Measurements from ENCODE around the gene SERINC5.

The SERINC5 gene

GRCh38 chr5:80153586-80154126, 102.2 kb downstream of the SERINC5 start:
- Histone ChIP-seq H3K4me3 (replicated peaks; ENCODE audit: insufficient read depth, low read length) (no peak overlapping the region), H3K27ac (replicated peaks) (no peak overlapping the region), H3K27me3 (ENCODE audit: insufficient read depth, poor library complexity, severe bottlenecking) (no peaks in the 10 kb centered on the region)
- no peak for DNase-seq (ENCODE audit: low read depth in 1 of 2, low spot score in 1 of 2)
- TF ChIP-seq SPI1 (IDR thresholded peaks at IDR 0.05; ENCODE audit: borderline replicate concordance, low read depth): no peak
- TF ChIP-seq REST (IDR thresholded peaks at IDR 0.05; ENCODE audit: insufficient replicate concordance, low read depth): no peak
- TF ChIP-seq GABPA (IDR thresholded peaks at IDR 0.05; ENCODE audit: low read depth): no peak
- no peak for TF ChIP-seq POLR2AphosphoS5 (IDR thresholded peaks at IDR 0.05; ENCODE audit: low read depth)
- no peak for TF ChIP-seq CTCF (IDR thresholded peaks at IDR 0.05; ENCODE audit: insufficient read depth, low read length)

- Histone ChIP-seq H3K27me3 (ENCODE audit: insufficient read depth, poor library complexity, severe bottlenecking) (no peaks in the 10 kb centered on the region), H3K27ac (replicated peaks) (no peak overlapping the region), H3K4me3 (replicated peaks; ENCODE audit: insufficient read depth, low read length) (no peak overlapping the region)
- DNase-seq (ENCODE audit: low read depth in 1 of 2, low spot score in 1 of 2): no peak
- TF ChIP-seq SPI1 (IDR thresholded peaks at IDR 0.05; ENCODE audit: borderline replicate concordance, low read depth) (no peak), CTCF (IDR thresholded peaks at IDR 0.05; ENCODE audit: insufficient read depth, low read length) (no peak)
Measured at GRCh38 chr5:80152778-80153177, 103.1 kb downstream of the SERINC5 start.

- DNase-seq (ENCODE audit: low read depth in 1 of 2, low spot score in 1 of 2): no peak
- TF ChIP-seq SPI1 (IDR thresholded peaks at IDR 0.05; ENCODE audit: borderline replicate concordance, low read depth) (no peak), REST (IDR thresholded peaks at IDR 0.05; ENCODE audit: insufficient replicate concordance, low read depth) (no peak), POLR2AphosphoS5 (IDR thresholded peaks at IDR 0.05; ENCODE audit: low read depth) (no peak)
- H3K27me3 ChIP-seq (ENCODE audit: insufficient read depth, poor library complexity, severe bottlenecking): no peaks in the 10 kb centered on the region
- no peak overlapping the region for H3K4me3 ChIP-seq (replicated peaks; ENCODE audit: insufficient read depth, low read length)
- H3K27ac ChIP-seq (replicated peaks): no peak overlapping the region
Measured at GRCh38 chr5:80151890-80152289, 104.0 kb downstream of the SERINC5 start.

GRCh38 chr5:80150731-80151130, 105.1 kb downstream of the SERINC5 start:
- no peak for TF ChIP-seq SPI1 (IDR thresholded peaks at IDR 0.05; ENCODE audit: borderline replicate concordance, low read depth)
- no peak for TF ChIP-seq POLR2AphosphoS5 (IDR thresholded peaks at IDR 0.05; ENCODE audit: low read depth)
- TF ChIP-seq REST (IDR thresholded peaks at IDR 0.05; ENCODE audit: insufficient replicate concordance, low read depth): no peak
- TF ChIP-seq CTCF (IDR thresholded peaks at IDR 0.05; ENCODE audit: insufficient read depth, low read length): no peak
- TF ChIP-seq GABPA (IDR thresholded peaks at IDR 0.05; ENCODE audit: low read depth): no peak
- H3K27me3 ChIP-seq (ENCODE audit: insufficient read depth, poor library complexity, severe bottlenecking): no peaks in the 10 kb centered on the region

More at GRCh38 chr5:80150731-80151130, 105.1 kb downstream of the SERINC5 start:
- Histone ChIP-seq H3K27ac (replicated peaks) (no peak overlapping the region), H3K4me3 (replicated peaks; ENCODE audit: insufficient read depth, low read length) (no peak overlapping the region)
- no peak for DNase-seq (ENCODE audit: low read depth in 1 of 2, low spot score in 1 of 2)
